GM23338 (cell line): ENCODE results near the gene VWA2.

Experiments
- CREB1 ChIP-seq: fragments of 250-450 bp; sonication (Bioruptor Pico); IDR thresholded peaks from 2 replicates; pipeline ENCODE4 v1.5.0; 2020; ENCODE audit warnings: low read depth, mild to moderate bottlenecking, moderate library complexity
- CTCF ChIP-seq, 2 experiments: fragments of 200-600 bp in 1 of 2; sonication (generic) in 1 of 2; conservative IDR thresholded peaks; 2 replicates each; pipeline versions ENCODE4 v1.5.1 to v1.6.1; 2016 to 2017; ENCODE audit warnings: antibody characterized with exemption in 2 of 2, low read depth in 2 of 2, mild to moderate bottlenecking in 2 of 2, moderate library complexity in 1 of 2
- ETS1 ChIP-seq: IDR thresholded peaks from 2 replicates; pipeline ENCODE4 v1.6.1; 2016; ENCODE audit warnings: antibody characterized with exemption
- EZH2 ChIP-seq: fragments of 200-600 bp; sonication (generic); IDR thresholded peaks from one replicate; pipeline ENCODE4 v1.8.0; 2017; ENCODE audit warnings: antibody characterized with exemption, mild to moderate bottlenecking, low read depth; ENCODE audit not compliant: unreplicated experiment
- JUNB ChIP-seq: IDR thresholded peaks from one replicate; pipeline ENCODE4 v1.6.1; 2016; ENCODE audit warnings: antibody characterized with exemption; ENCODE audit not compliant: unreplicated experiment
- POLR2AphosphoS5 ChIP-seq: IDR thresholded peaks from 2 replicates; pipeline ENCODE4 v1.6.1; 2016; ENCODE audit warnings: antibody characterized with exemption, low read depth
- REST ChIP-seq: IDR thresholded peaks from one replicate; pipeline ENCODE4 v1.6.1; 2018; ENCODE audit warnings: antibody characterized with exemption; ENCODE audit not compliant: unreplicated experiment
- STAT1 ChIP-seq: IDR thresholded peaks from one replicate; pipeline ENCODE4 v1.6.1; 2016; ENCODE audit warnings: antibody characterized with exemption; ENCODE audit not compliant: unreplicated experiment
- ZNF114 ChIP-seq: fragments of 250-450 bp; sonication (Bioruptor Pico); IDR thresholded peaks from 2 replicates; pipeline ENCODE4 v1.5.0; 2020; ENCODE audit warnings: mild to moderate bottlenecking, moderate library complexity

- TF ChIP-seq REST (no peak), POLR2AphosphoS5 (no peak), CTCF (conservative IDR thresholded peaks at IDR 0.05; ENCODE audit: low read depth in 2 of 2) (no peak), STAT1 (no peak), EZH2 (no peak), CREB1 (no peak), JUNB (no peak), ZNF114 (CRISPR knock-in tag) (no peak), ETS1 (no peak)
Observed at GRCh38 chr10:114320249-114321116, 81.4 kb downstream of the VWA2 start.
